Omental fat pad (tissue), 4 donors: ENCODE results near the gene LCN2. TPM values are rescaled to one million over a fixed set of nuclear protein-coding genes. Genes with fewer than 3 reads are reported as not detected.
"Not testable (repeated sequence)": the region's sequence is repeated elsewhere in the genome, so short reads cannot be mapped to it uniquely, and the experiment has no call there.

ENCODE experiments used
- ATAC-seq: fragments of 150-250 bp; one replicate; pipeline ENCODE4 v1.9.1; 2016; ENCODE audit warnings: mild to moderate bottlenecking, moderate library complexity; ENCODE audit not compliant: low FRiP score
- DNase-seq: peaks from one replicate; pipeline ENCODE4 v3.0.0-alpha.2; 2019; ENCODE audit warnings: low spot score
- CTCF ChIP-seq, 3 donors: fragments of 450-650 bp; IDR thresholded peaks; one replicate each; pipeline ENCODE4 v1.5.1; 2016 to 2017; ENCODE audit warnings: antibody characterized with exemption in 3 of 3, mild to moderate bottlenecking in 3 of 3, moderate library complexity in 2 of 3
- total RNA-seq, 4 donors: library from RNA; depleted of rRNA; stranded (reverse); fragments of >200 nt; gene quantifications; one replicate each; pipeline ENCODE4 v1.1.0, GENCODE V29; 2016

LCN2 gene
- total RNA-seq, 4 donors from 2014 or later: 1.7 TPM; not detected in 2

GRCh38 chr9:128107468-128108268 lies 41.6 kb upstream of the LCN2 start:
- no peak for ATAC-seq
- no peak for DNase-seq

DNA sequence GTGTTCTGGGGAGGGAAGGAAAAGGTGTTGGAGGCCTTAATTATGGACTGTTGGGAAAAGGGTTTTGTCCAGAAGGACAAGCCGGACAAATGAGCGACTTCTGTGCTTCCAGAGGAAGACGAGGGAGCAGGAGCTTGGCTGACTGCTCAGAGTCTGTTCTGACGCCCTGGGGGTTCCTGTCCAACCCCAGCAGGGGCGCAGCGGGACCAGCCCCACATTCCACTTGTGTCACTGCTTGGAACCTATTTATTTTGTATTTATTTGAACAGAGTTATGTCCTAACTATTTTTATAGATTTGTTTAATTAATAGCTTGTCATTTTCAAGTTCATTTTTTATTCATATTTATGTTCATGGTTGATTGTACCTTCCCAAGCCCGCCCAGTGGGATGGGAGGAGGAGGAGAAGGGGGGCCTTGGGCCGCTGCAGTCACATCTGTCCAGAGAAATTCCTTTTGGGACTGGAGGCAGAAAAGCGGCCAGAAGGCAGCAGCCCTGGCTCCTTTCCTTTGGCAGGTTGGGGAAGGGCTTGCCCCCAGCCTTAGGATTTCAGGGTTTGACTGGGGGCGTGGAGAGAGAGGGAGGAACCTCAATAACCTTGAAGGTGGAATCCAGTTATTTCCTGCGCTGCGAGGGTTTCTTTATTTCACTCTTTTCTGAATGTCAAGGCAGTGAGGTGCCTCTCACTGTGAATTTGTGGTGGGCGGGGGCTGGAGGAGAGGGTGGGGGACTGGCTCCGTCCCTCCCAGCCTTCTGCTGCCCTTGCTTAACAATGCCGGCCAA lies 40.8 kb upstream of the LCN2 start:
- ATAC-seq (no peak), DNase-seq (no peak)
- TF ChIP-seq CTCF (IDR thresholded peaks at IDR 0.05): no peak

More at GRCh38 chr9:128107468-128108268, 41.6 kb upstream of the LCN2 start:
- TF ChIP-seq CTCF (IDR thresholded peaks at IDR 0.05): no peak

DNA sequence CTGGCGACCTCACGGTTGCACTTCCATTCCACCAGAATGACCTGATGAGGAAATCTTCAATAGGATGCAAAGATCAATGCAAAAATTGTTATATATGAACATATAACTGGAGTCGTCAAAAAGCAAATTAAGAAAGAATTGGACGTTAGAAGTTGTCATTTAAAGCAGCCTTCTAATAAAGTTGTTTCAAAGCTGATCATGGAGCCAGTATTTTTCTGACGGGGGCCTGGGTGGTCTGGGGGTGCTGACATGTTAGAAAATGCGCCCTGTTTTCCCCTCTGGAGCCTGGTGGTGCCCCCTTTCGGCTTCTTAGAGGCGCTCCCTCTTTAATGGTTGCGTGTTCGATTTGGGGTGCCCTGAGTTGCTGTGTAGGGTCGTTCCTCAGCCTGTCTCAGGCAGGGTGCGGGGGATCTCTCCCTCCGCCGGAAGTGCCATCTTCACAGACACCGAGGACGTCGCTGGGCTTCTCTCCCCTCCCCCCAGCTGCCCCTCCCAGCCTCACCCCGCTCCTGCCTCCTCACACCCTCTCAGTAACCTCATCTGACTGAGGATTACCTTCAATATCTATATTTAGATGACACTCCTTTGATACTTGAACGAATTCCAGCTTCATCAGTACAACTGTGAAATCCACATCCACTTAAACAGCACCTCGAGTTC lies 40.1 kb upstream of the LCN2 start:
- TF ChIP-seq CTCF (IDR thresholded peaks at IDR 0.05): no peak
- no peak for DNase-seq
- ATAC-seq: no peak

- DNase-seq, ATAC-seq: not testable (repeated sequence)
Observed at GRCh38 chr9:128111726-128112125, 37.5 kb upstream of the LCN2 start.

GRCh38 chr9:128113526-128114325 lies 35.5 kb upstream of the LCN2 start:
- TF ChIP-seq CTCF (IDR thresholded peaks at IDR 0.05): no peak
- DNase-seq (no peak), ATAC-seq (no peak)

DNA sequence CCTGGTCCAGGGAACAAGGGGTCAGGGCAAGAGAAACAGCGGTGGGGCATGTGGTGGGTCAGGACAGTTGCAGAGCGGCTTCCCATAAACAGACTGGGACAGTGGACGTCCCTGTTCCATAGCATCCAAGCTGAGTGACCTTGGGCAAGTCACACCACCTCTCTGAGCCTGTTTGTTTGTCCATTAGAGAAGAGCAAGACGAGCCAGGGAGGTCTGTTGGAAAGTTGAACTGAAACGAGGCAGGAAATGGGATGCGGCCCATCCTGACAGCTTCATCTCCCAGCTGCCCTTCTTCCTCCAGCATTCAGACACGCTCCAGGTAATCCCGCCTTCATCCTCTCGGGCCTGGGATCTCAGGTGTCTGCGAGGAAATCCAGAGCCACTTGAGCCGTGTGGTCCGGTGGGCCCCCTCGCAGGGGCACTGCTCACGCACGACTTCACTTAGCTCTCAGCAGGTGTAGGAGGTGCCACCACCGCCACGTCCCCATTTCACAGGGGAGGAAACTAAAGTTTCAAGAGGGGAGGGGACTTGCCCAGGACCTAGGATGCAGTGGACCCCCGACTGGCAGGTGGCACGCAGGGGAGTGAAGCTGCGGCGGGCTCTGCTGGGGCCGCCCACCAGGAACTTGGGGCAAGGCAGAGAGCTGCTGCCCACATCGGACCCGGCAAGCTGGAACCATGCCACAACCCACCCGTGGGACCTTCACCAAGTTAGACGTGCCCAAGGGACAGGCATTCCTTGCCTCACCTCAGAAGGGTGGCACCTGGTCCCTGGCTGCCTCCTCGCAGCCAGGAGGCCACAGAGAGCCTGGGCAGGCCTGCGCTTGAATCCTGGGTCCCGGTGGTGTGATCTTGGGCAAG lies 34.7 kb upstream of the LCN2 start:
- no peak for TF ChIP-seq CTCF (IDR thresholded peaks at IDR 0.05)
- no peak for ATAC-seq
- DNase-seq: no peak
